Kasumi-1 (cell line): Measurements from ENCODE around the gene TMEM150C.
A peak's percentile ranks its signal among the peaks of the same experiment; 100 is the strongest.
"Not testable (repeated sequence)": the region's sequence is repeated elsewhere in the genome, so short reads cannot be mapped to it uniquely, and the experiment has no call there.

Experiments
- DNase-seq, 2 experiments: peaks; one replicate each; lab custom pipeline; 2025; lab: John Stamatoyannopoulos, UW

Gene TMEM150C

DNA sequence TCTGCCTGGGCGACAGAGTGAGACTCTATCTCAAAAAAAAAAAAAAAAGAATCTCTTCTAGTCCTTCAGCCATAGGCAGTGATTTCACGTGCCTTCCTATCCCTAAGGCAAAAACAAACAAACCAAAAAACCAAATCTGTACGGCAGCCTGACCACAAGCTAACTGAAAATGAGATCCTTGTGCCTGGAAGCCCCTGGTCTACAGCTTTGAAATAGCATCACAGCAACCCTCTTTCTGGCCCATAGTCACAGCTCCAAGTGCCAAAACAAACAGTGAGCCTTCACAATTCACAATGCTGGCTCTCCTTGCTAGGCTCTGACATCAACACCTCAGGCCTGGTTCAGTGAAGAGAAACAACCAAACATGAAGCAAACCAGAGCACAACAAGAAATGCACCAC lies 46.1 kb downstream of the TMEM150C start:
- no peak for DNase-seq

DNA sequence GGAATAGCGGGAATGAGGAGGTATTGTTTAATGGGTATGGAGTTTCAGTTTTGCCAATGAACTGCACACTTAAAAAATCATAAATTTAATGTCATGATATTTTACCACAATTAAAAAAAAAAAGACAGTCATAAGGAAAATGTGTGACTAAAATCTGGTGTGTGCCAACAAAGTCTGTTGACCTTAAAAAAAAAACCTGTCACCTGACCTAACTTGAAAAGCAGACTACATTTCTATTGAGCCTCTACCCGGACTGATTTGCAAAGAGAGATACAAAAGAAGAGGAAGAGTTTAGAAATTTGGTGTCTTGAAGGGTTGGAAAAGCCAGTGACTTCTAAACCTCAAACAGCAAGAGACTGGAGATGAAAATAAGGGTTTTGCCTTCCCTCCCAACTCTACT lies 48.4 kb downstream of the TMEM150C start:
- no peak for DNase-seq

DNA sequence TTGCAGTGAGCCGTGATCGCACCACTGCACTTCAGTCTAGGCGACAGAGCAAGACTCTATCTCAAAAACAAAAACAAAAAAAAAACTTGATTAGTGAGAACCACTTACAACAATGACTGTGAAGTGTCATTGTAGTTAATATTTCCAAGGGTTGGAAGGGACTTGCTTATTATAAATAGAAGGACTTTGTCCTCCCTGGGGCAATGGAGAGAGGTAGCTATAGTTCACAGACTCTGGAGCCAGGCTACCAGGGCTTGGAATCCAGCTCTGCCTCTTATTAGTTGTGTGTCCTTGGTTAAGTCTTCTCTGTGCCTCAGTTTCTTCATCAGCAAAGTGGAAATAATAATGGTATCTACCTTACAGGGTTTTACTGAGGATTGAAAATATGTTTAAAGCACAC lies 51.6 kb downstream of the TMEM150C start:
- DNase-seq, result no peak

DNA sequence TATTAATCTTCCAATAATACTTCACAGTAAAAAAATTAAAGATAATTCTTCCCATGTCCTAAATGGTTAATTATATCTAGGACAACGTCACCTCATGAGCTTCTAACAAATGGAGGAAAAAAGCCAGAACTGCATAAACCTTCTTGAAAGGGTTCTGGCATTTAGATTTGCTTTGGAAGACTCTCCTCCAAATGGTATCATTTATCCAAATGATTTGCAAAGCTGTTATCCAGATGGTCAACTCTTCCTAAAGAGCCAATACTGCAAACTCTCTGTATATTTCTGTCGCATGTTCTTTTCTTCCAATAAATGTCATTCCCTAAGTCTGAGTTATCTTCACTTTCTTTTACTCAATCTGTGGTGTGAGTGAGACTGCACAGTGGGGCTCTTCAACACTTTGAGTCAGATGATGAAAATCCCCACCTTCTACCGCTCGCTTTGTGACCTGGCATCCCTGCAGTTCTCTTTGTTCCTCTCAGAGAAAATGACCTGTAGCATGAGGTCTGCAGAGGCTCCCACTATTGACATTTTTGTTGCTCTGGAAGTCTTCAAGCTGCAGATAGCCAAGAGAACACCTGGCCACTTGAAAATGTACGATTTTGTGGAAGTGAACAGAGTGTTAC lies 52.9 kb downstream of the TMEM150C start:
- DNase-seq, result no peak

DNA sequence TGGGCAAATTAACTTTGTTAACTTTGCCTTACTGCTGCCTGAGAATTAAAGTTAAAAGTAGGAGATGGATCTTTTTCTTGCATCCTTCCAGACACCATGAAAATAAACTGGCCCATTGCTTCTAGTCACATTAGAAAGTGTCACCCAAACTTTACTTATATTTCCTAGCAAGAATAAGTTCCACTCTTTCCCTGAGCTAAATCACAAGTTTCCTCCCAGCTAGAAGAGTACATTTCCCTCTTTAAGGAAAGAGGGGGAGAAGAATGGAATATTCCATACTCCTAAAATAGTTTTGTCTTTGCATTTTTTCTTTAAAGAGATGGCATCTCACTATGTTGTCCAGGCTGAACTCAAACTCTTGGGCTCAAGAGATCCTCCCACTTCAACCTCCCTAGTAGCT lies 53.8 kb downstream of the TMEM150C start:
- DNase-seq, result no peak

DNA sequence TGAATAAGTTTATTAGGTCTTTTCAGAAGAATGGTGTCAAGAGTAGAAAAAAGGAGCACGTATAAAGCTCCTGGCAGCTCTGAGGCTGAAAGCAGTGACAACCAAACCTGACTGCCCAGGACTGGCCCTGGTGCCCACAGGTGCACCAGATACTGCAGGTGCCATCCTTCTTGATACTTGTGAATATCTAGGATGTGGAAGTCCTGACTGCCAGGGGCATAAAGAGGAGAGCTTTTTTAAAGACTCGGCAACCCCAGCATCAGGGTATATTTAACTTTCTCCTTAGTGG lies 60.7 kb downstream of the TMEM150C start:
- DNase-seq, result no peak

DNA sequence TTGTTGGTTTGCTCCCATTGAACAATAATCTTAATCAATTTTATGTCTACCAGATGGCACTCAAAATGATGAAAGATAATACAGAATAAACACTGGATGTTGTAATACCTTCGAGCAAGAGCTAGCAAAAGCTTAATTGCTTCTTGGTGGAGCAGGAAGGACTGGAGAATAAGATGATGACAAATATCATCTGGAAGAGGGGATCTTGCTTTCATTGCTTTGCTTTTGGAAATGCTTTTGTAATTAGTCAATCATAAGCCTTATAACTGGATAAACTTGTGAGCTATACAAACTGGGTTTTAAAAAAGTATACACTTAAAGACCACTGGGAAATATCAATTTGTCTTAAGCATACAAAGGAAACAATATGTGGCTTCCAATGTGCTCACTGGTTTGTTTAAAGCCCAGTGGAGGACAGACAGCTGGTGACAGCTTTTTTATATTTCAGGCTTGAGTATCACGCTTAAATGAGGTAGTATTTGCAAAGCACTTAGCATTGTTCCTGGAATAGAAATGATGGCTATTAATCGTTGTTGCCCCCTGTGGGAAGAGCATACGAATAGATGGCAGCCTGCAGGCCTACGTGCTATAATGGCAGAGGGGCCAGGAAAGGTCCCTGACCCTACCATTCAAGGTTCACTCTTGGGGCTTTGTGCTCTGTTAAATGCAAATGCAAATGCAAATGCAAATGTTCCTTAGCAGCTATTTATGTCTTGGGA lies 61.2 kb downstream of the TMEM150C start:
- no peak for DNase-seq

DNA sequence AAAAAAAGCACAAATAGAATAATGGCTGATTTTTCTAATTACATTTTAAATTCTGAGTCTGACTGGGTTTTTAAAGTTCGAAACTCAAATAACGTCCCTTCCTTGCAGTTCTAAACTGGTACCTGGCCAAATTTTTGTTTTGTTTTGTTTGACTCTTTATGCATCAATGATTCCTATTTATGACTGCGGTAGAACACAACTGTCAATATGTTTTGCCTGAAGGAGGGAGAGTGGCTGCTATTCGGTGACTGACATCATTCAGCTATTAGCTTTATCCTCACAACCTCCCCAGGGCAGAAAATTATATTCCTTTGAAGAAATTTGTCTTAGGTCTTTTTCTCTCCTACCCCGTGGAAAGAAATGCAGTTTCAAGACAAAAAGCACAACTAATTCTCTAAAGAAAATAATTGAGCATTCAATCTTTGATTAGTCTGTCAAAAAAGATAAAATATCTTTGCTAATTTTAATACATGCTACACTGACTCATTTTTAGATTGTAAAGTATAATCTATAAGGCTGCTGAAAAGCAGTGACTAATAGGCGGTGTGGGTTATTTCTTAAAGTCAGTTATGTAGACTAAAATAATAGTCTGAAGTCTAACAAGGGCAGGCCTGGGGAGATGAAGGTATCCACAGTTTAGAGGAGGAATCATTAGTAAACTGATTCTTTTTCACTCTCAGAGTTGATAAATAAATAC lies 61.9 kb downstream of the TMEM150C start:
- no peak for DNase-seq

DNA sequence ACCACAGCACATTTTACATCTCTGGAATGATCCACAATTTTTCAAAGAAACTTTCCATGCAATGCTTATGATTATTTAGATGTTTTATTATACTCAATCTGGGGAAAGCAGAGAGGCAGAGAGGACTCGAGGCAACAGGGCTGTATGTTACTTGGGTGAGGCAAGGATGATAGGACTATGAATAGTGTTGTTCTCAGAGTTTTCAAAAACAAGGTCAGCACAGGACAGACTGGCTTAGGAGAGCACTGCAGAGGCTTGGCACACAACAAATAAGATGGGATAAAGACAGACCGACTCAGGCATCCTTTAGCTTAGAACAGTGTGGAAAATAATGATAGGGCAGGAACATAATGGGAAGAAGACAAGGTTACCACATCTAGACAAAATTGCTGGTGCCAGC lies 65.4 kb downstream of the TMEM150C start:
- DNase-seq, result no peak

DNA sequence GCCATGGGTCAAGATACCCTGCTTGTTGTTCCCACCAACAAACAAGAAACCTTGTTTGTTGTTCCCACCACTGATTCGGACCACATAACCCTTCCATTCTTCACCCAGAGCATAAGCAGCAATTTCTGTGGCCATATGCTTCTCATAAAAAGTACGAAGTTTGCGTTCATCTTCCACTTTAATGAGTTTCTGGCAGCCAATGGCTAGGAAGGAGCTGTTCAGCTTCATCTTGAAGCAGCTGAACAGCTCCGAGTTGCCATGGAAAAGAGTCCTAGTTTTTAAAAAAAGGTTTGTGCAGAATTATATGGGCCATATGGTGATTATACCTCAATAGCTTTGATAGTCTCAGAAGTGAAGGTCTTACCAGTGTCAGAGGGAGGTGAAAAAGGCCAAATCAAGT lies 66.1 kb downstream of the TMEM150C start:
- DNase-seq, result no peak

DNA sequence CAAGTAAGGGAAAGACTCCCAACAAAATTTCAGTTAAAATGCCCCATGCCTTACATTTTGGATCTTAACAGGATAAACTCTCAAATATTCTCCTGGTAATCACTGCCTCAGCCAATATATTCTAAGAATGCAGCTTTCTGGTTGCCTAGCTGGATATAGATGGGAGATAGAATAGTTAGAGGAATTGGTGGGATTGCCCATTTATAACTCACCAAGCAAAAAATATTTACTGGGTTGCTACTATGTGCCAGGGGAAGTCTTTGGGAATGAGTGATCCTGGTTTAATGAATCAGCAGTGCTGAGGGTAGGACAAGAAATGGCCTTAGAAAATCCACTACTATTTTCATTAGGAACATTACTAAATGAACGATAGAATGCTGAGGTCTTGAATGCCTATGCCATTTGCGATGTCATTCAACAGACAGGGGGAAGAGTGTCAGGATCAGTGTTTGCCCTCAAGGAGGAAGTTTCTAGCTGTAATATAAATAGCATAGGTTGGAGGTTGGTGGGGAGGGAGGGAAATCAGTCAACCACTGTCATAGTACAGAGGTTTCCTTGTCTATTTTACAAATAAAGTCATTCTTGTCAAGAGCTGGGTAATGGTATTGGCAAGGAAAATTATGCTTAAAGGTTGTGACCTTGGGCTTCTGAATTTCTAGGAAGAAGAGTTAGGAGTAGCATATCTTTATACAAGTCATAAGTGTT lies 67.9 kb downstream of the TMEM150C start:
- DNase-seq, result peak; percentile 59 to 70

DNA sequence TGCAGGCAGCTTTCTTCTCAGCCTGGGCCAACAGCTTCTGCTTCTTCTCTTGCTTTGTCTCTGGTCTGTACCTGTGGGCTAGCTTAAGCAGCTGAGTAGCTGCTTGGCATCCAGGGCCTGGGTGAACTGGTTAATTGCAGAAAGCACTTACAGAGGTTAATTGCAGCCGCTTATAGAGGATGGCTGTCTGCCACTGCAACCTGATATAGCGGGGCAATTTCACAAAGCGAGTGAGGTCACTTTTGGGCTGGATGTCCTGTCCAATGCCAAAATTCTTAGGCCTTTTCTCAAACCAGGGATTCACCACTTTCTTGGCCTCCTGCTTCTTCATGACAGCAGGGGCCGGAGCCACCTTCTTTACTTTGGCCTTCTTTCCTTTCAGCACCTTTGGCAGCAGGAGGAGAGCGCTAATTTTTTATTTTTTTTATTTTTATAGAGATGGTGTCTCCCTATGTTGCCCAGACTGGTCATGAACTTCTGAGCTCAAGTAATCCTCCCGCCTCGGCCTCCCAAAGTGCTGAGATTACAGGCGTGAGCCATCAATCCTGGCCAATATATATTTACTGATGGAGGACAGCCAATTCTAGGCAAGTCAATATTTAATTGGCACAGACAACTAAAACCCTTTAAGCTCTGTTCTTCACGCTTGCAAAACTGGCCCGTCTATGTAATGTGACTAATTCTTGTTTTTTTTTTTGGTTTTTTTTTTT lies 70.4 kb downstream of the TMEM150C start:
- DNase-seq, result no peak

DNA sequence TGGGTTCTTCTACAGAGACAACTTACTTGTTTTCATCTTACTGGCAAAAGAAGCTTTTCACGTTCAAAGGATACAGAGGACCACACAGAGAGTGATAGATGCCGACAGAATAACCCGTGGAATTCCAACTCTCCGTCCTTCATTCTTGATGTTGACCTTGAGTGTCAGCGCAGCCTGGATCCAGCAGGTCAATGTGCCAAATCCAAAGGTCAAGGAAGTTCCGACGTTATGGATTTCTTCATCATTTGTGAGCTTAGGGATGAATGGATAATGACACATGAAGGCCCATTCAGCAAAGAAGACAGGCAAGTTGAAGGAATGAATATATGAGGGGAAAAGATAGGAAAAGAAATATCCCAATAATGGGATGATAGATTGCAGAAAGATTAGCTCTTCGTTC lies 71.8 kb downstream of the TMEM150C start:
- no peak for DNase-seq

DNA sequence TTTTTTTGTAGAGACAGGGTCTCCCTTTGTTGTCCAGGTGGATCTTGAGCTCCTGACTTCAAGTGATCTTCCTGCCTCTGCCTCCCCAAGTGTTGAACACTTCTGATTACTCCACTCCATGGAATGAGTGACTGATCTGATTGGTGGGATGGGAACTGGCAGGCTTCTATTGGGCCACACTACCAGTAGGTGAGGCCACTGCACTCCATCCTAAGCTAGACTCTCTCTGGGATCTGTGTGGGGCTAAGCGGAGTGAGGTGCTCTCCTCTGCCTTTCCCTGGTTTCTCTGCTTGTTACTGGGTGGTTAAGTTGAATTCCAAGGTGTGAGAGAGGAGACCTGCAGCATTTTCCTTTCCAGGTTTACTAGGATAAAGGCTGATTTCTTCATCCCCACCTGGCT lies 72.7 kb downstream of the TMEM150C start:
- DNase-seq, result no peak

DNA sequence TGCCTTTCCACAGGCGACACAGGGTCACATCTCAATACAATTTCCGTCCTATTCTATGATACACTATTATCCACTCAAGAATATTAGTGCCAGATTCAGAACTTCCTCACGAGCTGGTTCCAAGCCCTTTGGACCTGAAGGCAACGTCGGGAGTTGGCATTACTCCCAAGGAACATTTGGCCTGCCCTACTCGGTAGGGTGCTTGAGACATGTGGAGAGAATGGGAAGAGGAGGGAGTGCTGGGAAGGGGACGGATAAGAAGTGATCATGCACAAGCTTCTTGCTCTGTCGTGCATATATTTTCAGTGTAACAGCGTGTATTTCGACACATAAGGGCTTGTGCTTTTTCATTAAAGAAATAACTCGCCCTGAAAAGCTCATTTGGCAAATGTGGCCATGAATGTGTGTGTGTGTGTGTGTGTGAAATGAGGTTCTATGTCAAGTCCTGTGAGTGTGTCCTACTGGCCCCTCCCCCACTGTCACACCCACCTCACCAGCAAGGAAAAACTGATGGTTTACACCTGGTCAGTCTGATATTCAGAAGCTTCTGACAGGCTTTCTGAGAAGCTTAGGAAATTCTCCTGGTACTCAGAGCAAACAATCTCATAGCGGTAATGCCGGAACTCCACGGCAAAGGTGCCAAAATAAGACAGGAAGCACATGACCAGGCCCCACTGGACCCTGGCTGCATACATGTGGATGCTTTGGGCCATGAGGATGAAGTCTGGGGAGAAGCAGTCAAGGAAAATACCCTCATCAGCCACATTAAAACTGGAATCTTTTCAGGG lies 76.6 kb downstream of the TMEM150C start:
- DNase-seq, result no peak

DNA sequence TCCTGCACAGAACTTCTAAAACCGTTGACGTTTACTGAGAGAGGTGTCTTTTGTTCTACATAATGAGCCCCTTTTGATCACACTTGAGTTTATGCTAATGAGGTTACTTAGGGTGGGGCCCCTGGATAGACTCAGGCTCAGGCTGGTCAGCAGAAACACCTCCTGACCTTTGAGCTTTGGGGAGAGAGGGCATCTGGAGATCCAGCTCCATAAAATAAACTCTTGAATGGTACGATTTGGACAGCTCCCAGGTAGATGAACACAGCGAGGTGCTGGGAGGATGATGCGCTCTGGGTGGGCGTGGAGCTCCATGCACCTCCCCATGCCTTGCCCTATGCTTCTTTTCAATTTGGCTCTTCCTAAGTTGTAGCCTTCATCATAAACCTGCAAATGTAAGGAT lies 79.4 kb downstream of the TMEM150C start:
- DNase-seq, result no peak

DNA sequence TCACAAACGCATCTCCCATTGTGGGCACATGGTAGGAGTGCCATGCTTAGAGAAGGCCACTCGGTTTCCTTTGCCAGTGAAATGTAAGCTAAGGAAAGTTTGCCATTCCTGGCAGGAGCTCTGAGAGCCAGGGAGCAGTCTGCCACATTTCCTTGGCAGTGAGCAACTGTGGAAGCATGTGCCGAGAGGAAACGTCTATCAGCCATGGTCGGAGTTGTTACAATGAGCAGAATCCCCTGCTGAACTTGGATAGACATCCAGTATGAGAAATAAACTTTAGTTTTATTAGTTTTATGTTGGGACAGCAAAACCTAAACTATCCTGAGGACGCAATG lies 80.3 kb downstream of the TMEM150C start:
- DNase-seq, result no peak

DNA sequence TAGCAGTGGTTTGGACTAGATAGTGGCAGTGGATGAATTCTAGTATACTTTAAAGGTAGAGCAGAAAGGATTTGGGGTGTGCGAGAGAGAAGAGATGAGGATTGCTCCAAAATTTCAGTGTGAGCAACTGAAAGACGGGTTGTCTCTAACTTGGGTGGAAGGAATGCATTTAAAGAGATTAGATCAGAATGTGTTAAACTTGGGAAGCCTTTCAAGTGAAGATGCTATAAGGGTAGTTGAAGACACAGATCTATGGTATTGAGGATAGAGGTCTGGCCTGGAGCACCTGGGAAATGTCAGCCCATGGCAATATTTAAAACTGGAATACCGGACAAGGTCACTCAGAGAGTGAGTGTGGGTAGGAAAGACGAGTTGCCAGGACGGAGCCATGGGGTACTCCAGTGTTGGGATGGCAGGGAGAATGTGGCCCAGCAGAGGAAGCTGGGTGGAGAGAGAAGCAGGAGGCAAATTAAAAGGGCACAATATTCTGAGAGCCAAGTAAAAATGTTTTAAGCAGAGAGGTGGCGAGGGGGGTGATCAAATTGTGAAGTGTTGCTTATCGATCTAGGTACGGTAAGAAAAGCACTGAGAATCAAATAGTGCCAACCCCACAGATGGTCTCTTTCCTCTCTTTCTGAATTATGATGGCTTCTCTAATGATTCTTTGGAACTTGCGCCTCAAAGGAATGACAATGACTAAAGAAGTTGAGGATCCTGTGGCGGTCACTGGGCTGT lies 80.8 kb downstream of the TMEM150C start:
- no peak for DNase-seq

DNA sequence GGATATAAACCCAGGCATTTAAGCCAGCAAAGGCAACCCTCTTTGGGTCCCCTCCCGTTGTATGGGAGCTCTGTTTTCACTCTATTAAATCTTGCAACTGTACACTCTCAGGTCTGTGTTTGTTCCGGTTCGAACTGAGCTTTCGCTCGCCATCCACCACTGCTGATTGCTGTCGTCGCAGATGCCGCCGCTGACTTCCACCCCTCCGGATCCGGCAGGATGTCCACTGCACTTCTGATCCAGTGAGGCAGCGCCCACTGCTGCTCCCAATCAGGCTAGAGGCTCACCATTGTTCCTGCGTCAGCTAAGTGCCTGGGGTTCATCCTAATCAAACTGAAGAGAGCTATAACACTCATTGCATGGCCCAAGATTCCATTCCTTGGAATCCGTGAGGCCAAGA lies 82.2 kb downstream of the TMEM150C start:
- no peak for DNase-seq

DNA sequence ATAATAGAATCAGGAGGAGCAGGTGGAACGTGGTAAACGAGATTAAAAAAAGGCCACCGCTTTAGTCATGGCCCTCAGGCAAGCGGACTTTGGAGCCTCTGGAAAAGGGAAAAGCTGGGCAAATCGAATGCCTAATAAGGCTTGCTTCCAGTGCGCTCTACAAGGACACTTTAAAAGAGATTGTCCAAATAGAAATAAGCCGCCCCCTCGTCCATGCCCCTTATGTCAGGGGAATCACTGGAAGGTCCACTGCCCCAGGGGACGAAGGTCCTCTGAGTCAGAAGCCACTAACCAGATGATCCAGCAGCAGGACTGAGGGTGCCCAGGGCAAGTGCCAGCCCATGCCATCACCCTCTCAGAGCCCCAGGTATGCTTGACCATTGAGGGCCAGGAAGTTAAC lies 84.3 kb downstream of the TMEM150C start:
- not testable (repeated sequence) for DNase-seq

DNA sequence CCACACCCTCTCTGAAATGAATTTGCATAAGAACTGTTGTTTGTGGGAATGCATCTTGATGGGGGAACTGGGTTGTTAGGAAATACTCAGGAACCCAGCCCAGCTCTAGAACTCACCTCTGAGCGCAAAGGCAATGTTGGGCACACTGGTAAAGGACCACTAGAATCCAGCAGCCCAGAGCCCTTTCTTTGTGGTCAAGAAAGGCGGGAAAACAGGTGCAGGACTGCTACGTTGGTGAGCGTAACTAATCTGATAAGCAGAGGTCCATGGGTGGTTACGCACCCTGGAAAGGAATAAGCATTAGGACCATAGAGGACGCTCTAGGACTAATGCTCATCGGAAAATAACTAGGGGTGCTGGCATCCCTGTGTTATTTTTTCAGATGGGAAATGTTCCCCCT lies 85.9 kb downstream of the TMEM150C start:
- not testable (repeated sequence) for DNase-seq
